HEK293 (cell line): ENCODE results near the gene OPCML.

Source experiments
- CTCF ChIA-PET: fragments of 350-600 bp; formaldehyde crosslinking; extraction: SDS; loops from one replicate; lab custom pipeline; 2021; ENCODE audit warnings: antibody characterized with exemption; lab: Yijun Ruan, JAX
- POLR2A ChIA-PET: fragments of 300-600 bp; formaldehyde crosslinking; extraction: SDS; loops from one replicate; lab custom pipeline; 2020; ENCODE audit warnings: antibody characterized with exemption, inconsistent platforms; lab: Yijun Ruan, JAX
- H3K27ac ChIP-seq: fragments of 200-500 bp; sonication (Bioruptor generic); 2 replicates; pipeline ENCODE4 v1.5.1; 2014; ENCODE audit warnings: low read depth, low read length, control low read depth, inconsistent platforms; ENCODE audit errors: extremely low read depth
- H3K36me3 ChIP-seq, 2 experiments: fragments of 200-500 bp in 1 of 2; sonication (Bioruptor generic) in 1 of 2; 1 replicate in 1 of 2; 2 replicates in 1 of 2; pipeline ENCODE4 v1.5.1; 2014 to 2017; ENCODE audit warnings: inconsistent platforms in 2 of 2, low read length in 2 of 2; ENCODE audit not compliant: control insufficient read depth in 2 of 2, insufficient read depth in 1 of 2
- H3K4me1 ChIP-seq: fragments of 200-500 bp; sonication (Bioruptor generic); 2 replicates; pipeline ENCODE4 v1.5.1; 2014; ENCODE audit warnings: mild to moderate bottlenecking, low read length, inconsistent platforms; ENCODE audit not compliant: control insufficient read depth, insufficient read depth
- H3K4me3 ChIP-seq: 2 replicates; pipeline ENCODE4 v1.5.1; 2011; ENCODE audit warnings: low read depth, mild to moderate bottlenecking, control low read depth, low read length, moderate library complexity
- H3K9me3 ChIP-seq: fragments of 200-500 bp; sonication (Bioruptor generic); 2 replicates; pipeline ENCODE4 v1.5.1; 2014; ENCODE audit warnings: low read depth, low read length, inconsistent platforms; ENCODE audit not compliant: control insufficient read depth, insufficient read depth
- GLI4 ChIP-seq: fragments of 450-650 bp; formaldehyde crosslinking; IDR thresholded peaks from 2 replicates; pipeline ENCODE4 v1.5.1; 2016; ENCODE audit warnings: missing biosample characterization, missing genetic modification characterization
- MYNN ChIP-seq: fragments of 450-650 bp; formaldehyde crosslinking; IDR thresholded peaks from 2 replicates; pipeline ENCODE4 v1.5.1; 2016; ENCODE audit warnings: missing biosample characterization, missing genetic modification characterization, borderline replicate concordance
- ZBTB1 ChIP-seq: fragments of 450-650 bp; formaldehyde crosslinking; IDR thresholded peaks from 2 replicates; pipeline ENCODE4 v1.5.1; 2016; ENCODE audit warnings: missing biosample characterization, missing genetic modification characterization
- ZBTB7A ChIP-seq: fragments of 450-650 bp; formaldehyde crosslinking; IDR thresholded peaks from 2 replicates; pipeline ENCODE4 v1.5.1; 2016; ENCODE audit warnings: low read depth, missing biosample characterization, missing genetic modification characterization
- ZEB2 ChIP-seq: fragments of 450-650 bp; formaldehyde crosslinking; IDR thresholded peaks from 2 replicates; pipeline ENCODE4 v1.5.1; 2016; ENCODE audit warnings: missing biosample characterization, missing genetic modification characterization
- ZNF132 ChIP-seq: fragments of 450-650 bp; formaldehyde crosslinking; IDR thresholded peaks from 2 replicates; pipeline ENCODE4 v1.5.1; 2017; ENCODE audit warnings: missing biosample characterization, missing genetic modification characterization, borderline replicate concordance
- ZNF146 ChIP-seq: fragments of 450-650 bp; formaldehyde crosslinking; IDR thresholded peaks from 2 replicates; pipeline ENCODE4 v1.5.1; 2016; ENCODE audit warnings: missing biosample characterization, missing genetic modification characterization
- ZNF175 ChIP-seq: fragments of 450-650 bp; formaldehyde crosslinking; IDR thresholded peaks from 2 replicates; pipeline ENCODE4 v1.5.1; 2016; ENCODE audit warnings: missing biosample characterization, missing genetic modification characterization
- ZNF184 ChIP-seq: fragments of 450-650 bp; IDR thresholded peaks from 2 replicates; pipeline ENCODE4 v1.5.1; 2018; ENCODE audit warnings: missing biosample characterization, mild to moderate bottlenecking, missing genetic modification characterization
- ZNF221 ChIP-seq: fragments of 450-650 bp; formaldehyde crosslinking; IDR thresholded peaks from 2 replicates; pipeline ENCODE4 v1.5.1; 2017; ENCODE audit warnings: missing biosample characterization, missing genetic modification characterization, borderline replicate concordance
- ZNF26 ChIP-seq: fragments of 450-650 bp; formaldehyde crosslinking; IDR thresholded peaks from 2 replicates; pipeline ENCODE4 v1.5.1; 2016; ENCODE audit warnings: missing biosample characterization, missing genetic modification characterization
- ZNF302 ChIP-seq: fragments of 450-650 bp; formaldehyde crosslinking; IDR thresholded peaks from 2 replicates; pipeline ENCODE4 v1.5.1; 2016; ENCODE audit warnings: missing biosample characterization, missing genetic modification characterization, low read depth
- ZNF311 ChIP-seq: fragments of 450-650 bp; formaldehyde crosslinking; IDR thresholded peaks from 2 replicates; pipeline ENCODE4 v1.5.1; 2017; ENCODE audit warnings: missing biosample characterization, missing genetic modification characterization, borderline replicate concordance
- ZNF391 ChIP-seq: fragments of 450-650 bp; formaldehyde crosslinking; IDR thresholded peaks from 2 replicates; pipeline ENCODE4 v1.5.1; 2016; ENCODE audit warnings: low read depth, missing biosample characterization, missing genetic modification characterization, borderline replicate concordance
- ZNF416 ChIP-seq: fragments of 450-650 bp; formaldehyde crosslinking; IDR thresholded peaks from 2 replicates; pipeline ENCODE4 v1.5.1; 2016; ENCODE audit warnings: missing biosample characterization, missing genetic modification characterization
- ZNF514 ChIP-seq: fragments of 450-650 bp; formaldehyde crosslinking; IDR thresholded peaks from 2 replicates; pipeline ENCODE4 v1.5.1; 2016; ENCODE audit warnings: missing biosample characterization, missing genetic modification characterization
- ZNF548 ChIP-seq: fragments of 450-650 bp; formaldehyde crosslinking; IDR thresholded peaks from 2 replicates; pipeline ENCODE4 v1.5.1; 2016; ENCODE audit warnings: missing biosample characterization, missing genetic modification characterization
- ZNF560 ChIP-seq: fragments of 450-650 bp; formaldehyde crosslinking; IDR thresholded peaks from 2 replicates; pipeline ENCODE4 v1.5.1; 2017; ENCODE audit warnings: missing biosample characterization, missing genetic modification characterization, borderline replicate concordance
- ZNF629 ChIP-seq: fragments of 450-650 bp; formaldehyde crosslinking; IDR thresholded peaks from 2 replicates; pipeline ENCODE4 v1.5.1; 2017; ENCODE audit warnings: missing biosample characterization, missing genetic modification characterization
- ZNF658 ChIP-seq: fragments of 450-650 bp; formaldehyde crosslinking; IDR thresholded peaks from 2 replicates; pipeline ENCODE4; 2016; ENCODE audit warnings: missing biosample characterization, missing genetic modification characterization
- ZNF664 ChIP-seq: fragments of 450-650 bp; formaldehyde crosslinking; IDR thresholded peaks from 2 replicates; pipeline ENCODE4 v1.5.1; 2016; ENCODE audit warnings: missing biosample characterization, missing genetic modification characterization
- ZNF791 ChIP-seq: fragments of 450-650 bp; formaldehyde crosslinking; IDR thresholded peaks from 2 replicates; pipeline ENCODE4 v1.5.1; 2016; ENCODE audit warnings: missing biosample characterization, missing genetic modification characterization
- ZSCAN23 ChIP-seq: fragments of 450-650 bp; formaldehyde crosslinking; IDR thresholded peaks from 2 replicates; pipeline ENCODE4 v1.5.1; 2016; ENCODE audit warnings: missing biosample characterization, missing genetic modification characterization
- ZSCAN5A ChIP-seq: fragments of 450-650 bp; formaldehyde crosslinking; IDR thresholded peaks from 2 replicates; pipeline ENCODE4 v1.5.1; 2016; ENCODE audit warnings: missing biosample characterization, missing genetic modification characterization
- TF ChIP-seq, protein P1 (sequence below): fragments of 450-650 bp; formaldehyde crosslinking; IDR thresholded peaks from 2 replicates; pipeline ENCODE4 v1.5.1; 2016; ENCODE audit warnings: missing biosample characterization, missing genetic modification characterization, borderline replicate concordance

OPCML gene

DNA sequence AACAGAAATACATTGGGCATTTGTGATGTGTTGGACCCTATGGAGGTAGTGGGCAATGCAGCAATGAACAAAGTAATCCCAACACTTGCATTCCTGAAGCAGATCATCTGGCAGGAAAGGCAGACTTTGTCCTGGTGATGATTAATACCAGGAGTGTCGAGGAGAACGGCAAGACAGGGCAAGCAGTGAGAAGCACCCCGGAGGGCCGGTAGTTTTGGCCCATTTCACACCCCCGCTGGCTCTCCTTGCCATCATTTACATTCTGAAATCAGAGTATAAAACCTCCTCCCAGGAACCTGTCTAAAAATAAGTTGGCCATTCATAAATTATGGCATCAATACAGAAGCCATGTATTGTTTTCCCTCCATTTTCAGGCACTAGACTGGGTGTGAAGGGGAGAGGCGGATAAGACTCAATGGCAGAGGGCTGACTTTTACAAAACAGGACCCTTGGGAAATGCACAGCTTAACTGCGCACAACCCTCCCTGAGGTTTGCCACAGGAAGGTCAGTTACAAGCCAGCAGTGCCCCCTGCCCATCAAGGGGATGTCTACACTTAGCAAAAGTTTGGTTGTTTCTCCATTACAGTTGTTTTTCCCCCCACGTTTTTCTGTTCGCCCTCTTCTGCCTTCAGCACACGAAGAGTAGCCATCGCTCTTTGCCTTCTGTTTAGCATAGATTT is 55.6 kb downstream of the OPCML start:
- no peaks in the 10 kb centered on the region for H3K4me1 ChIP-seq
- TF ChIP-seq ZNF302 (no peak), ZNF791 (tag by site-specific recombination) (no peak), ZNF26 (no peak), ZBTB7A (no peak), ZNF664 (tag by site-specific recombination) (no peak), ZEB2 (tag by site-specific recombination) (no peak), ZSCAN5A (no peak), ZNF548 (no peak), GLI4 (tag by site-specific recombination) (no peak), ZNF184 (tag by site-specific recombination) (no peak), ZNF146 (tag by site-specific recombination) (no peak), ZNF416 (tag by site-specific recombination) (no peak), ZNF560 (tag by site-specific recombination) (no peak)
- TF ChIP-seq, protein P1, sequence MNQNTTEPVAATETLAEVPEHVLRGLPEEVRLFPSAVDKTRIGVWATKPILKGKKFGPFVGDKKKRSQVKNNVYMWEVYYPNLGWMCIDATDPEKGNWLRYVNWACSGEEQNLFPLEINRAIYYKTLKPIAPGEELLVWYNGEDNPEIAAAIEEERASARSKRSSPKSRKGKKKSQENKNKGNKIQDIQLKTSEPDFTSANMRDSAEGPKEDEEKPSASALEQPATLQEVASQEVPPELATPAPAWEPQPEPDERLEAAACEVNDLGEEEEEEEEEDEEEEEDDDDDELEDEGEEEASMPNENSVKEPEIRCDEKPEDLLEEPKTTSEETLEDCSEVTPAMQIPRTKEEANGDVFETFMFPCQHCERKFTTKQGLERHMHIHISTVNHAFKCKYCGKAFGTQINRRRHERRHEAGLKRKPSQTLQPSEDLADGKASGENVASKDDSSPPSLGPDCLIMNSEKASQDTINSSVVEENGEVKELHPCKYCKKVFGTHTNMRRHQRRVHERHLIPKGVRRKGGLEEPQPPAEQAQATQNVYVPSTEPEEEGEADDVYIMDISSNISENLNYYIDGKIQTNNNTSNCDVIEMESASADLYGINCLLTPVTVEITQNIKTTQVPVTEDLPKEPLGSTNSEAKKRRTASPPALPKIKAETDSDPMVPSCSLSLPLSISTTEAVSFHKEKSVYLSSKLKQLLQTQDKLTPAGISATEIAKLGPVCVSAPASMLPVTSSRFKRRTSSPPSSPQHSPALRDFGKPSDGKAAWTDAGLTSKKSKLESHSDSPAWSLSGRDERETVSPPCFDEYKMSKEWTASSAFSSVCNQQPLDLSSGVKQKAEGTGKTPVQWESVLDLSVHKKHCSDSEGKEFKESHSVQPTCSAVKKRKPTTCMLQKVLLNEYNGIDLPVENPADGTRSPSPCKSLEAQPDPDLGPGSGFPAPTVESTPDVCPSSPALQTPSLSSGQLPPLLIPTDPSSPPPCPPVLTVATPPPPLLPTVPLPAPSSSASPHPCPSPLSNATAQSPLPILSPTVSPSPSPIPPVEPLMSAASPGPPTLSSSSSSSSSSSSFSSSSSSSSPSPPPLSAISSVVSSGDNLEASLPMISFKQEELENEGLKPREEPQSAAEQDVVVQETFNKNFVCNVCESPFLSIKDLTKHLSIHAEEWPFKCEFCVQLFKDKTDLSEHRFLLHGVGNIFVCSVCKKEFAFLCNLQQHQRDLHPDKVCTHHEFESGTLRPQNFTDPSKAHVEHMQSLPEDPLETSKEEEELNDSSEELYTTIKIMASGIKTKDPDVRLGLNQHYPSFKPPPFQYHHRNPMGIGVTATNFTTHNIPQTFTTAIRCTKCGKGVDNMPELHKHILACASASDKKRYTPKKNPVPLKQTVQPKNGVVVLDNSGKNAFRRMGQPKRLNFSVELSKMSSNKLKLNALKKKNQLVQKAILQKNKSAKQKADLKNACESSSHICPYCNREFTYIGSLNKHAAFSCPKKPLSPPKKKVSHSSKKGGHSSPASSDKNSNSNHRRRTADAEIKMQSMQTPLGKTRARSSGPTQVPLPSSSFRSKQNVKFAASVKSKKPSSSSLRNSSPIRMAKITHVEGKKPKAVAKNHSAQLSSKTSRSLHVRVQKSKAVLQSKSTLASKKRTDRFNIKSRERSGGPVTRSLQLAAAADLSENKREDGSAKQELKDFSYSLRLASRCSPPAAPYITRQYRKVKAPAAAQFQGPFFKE, result no peak
- TF ChIP-seq, all 188 proteins: peak for 0
- CTCF ChIA-PET, result no interaction called here
- POLR2A ChIA-PET, result no interaction called here
- H3K27ac ChIP-seq, result no peak overlapping the region
- no peaks in the 10 kb centered on the region for H3K36me3 ChIP-seq
- H3K4me3 ChIP-seq, result no peak overlapping the region
- no peaks in the 10 kb centered on the region for H3K9me3 ChIP-seq

DNA sequence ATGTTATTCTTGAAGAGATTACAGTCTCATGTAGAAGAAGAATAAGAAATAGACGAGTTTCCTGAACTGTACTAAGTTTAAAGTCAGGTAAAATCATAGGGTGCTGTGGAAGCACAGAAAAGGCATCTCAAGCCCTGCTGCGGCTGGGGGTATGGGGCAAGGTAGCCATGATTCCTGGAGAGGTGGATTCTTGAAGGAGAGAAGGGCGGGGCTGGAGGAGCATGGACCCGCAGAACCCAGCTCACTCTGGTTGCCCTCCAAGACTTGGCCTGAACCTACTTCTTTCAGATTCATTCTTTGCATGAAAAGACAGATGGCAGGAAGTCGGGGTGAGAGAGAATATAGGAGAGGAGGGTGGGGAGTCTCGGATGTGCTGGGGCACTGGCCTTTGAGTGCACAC is 57.8 kb downstream of the OPCML start:
- H3K4me3 ChIP-seq, result no peak overlapping the region
- ChIA-PET CTCF (no interaction called here), POLR2A (no interaction called here)
- H3K36me3 ChIP-seq, result no peaks in the 10 kb centered on the region
- TF ChIP-seq ZNF514 (tag by site-specific recombination), result no peak
- TF ChIP-seq ZNF629 (tag by site-specific recombination), result no peak
- TF ChIP-seq ZNF175 (tag by site-specific recombination), result no peak
- TF ChIP-seq ZBTB1 (tag by site-specific recombination), result no peak
- no peak for TF ChIP-seq ZNF132 (tag by site-specific recombination)
- no peak for TF ChIP-seq ZNF221 (tag by site-specific recombination)
- TF ChIP-seq ZSCAN23 (tag by site-specific recombination), result no peak
- no peak for TF ChIP-seq ZNF658
- no peak for TF ChIP-seq ZNF391 (tag by site-specific recombination)
- no peak for TF ChIP-seq ZNF664 (tag by site-specific recombination)
- TF ChIP-seq ZNF26, result no peak
- no peak for TF ChIP-seq ZNF311 (tag by site-specific recombination)
- no peak for TF ChIP-seq MYNN
- H3K9me3 ChIP-seq, result no peaks in the 10 kb centered on the region
- H3K4me1 ChIP-seq, result no peaks in the 10 kb centered on the region
- no peak overlapping the region for H3K27ac ChIP-seq
